Stimulated activated CD4-positive, alpha-beta T cell treated with anti-CD3 and anti-CD28 coated beads, Interleukin-12 subunit alpha, Interleukin-12 subunit beta, amount 100 ng/mL, for 4 hours (primary cell): Measurements from ENCODE around the gene TAF4.
"Not testable (repeated sequence)": the region's sequence is repeated elsewhere in the genome, so short reads cannot be mapped to it uniquely, and the experiment has no call there.

ENCODE experiments used
- DNase-seq: peaks from one replicate; pipeline ENCODE4 v3.0.0-alpha.2; 2020

Gene TAF4, protein sequence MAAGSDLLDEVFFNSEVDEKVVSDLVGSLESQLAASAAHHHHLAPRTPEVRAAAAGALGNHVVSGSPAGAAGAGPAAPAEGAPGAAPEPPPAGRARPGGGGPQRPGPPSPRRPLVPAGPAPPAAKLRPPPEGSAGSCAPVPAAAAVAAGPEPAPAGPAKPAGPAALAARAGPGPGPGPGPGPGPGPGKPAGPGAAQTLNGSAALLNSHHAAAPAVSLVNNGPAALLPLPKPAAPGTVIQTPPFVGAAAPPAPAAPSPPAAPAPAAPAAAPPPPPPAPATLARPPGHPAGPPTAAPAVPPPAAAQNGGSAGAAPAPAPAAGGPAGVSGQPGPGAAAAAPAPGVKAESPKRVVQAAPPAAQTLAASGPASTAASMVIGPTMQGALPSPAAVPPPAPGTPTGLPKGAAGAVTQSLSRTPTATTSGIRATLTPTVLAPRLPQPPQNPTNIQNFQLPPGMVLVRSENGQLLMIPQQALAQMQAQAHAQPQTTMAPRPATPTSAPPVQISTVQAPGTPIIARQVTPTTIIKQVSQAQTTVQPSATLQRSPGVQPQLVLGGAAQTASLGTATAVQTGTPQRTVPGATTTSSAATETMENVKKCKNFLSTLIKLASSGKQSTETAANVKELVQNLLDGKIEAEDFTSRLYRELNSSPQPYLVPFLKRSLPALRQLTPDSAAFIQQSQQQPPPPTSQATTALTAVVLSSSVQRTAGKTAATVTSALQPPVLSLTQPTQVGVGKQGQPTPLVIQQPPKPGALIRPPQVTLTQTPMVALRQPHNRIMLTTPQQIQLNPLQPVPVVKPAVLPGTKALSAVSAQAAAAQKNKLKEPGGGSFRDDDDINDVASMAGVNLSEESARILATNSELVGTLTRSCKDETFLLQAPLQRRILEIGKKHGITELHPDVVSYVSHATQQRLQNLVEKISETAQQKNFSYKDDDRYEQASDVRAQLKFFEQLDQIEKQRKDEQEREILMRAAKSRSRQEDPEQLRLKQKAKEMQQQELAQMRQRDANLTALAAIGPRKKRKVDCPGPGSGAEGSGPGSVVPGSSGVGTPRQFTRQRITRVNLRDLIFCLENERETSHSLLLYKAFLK

GRCh38 chr20:62065674-62066338, at the start of gene TAF4:
Gene TAF4 (minus strand): TSS chr20:62065881. CDS start chr20:62065810, 71 bp downstream.
- peak; percentile 75 for DNase-seq

- no peak for DNase-seq
Measured at GRCh38 chr20:62114894-62115293, 49.2 kb upstream of the TAF4 start.

DNA sequence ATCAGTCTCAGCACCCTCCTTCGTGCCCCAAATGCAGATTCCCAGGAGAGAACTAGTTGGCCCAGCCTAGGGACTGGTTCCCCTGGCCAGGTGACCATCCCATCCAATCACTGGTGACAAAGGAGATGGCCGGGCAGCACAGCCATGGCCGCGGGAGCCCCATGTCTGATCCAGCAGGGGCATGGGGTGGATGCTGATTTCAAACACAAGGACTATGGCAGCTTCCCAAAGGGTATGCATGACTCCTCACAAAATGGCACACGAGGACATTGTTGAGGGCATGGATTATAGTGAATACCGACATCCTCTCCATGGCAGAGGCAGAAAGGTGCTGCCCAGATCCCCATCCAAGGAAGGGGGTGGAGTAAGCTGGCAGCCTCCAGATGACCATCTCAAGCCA, 46.7 kb upstream of the TAF4 start:
- no peak for DNase-seq

DNA sequence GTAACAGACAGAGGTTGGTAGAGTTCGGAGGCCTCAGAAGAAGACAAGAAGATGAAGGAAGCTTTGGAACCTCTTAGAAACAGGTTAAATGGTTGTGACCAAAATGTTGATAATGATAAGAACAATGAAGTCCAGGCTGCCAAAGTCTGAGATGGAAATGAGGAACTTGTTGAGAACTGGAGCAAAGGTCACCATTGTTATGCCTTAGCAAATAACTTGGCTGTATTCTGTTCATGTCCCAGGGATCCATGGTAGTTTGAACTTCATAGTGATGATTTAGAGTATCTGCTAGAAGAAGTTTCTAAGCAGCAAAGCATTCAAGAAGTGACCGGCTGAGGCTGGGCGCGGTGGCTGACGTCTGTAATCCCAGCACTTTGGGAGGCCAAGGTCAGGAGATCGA, 45.5 kb upstream of the TAF4 start:
- no peak for DNase-seq

GRCh38 chr20:62105592-62105991, 39.9 kb upstream of the TAF4 start:
- DNase-seq = no peak

GRCh38 chr20:62104791-62105345, 39.2 kb upstream of the TAF4 start:
- no peak for DNase-seq

DNA sequence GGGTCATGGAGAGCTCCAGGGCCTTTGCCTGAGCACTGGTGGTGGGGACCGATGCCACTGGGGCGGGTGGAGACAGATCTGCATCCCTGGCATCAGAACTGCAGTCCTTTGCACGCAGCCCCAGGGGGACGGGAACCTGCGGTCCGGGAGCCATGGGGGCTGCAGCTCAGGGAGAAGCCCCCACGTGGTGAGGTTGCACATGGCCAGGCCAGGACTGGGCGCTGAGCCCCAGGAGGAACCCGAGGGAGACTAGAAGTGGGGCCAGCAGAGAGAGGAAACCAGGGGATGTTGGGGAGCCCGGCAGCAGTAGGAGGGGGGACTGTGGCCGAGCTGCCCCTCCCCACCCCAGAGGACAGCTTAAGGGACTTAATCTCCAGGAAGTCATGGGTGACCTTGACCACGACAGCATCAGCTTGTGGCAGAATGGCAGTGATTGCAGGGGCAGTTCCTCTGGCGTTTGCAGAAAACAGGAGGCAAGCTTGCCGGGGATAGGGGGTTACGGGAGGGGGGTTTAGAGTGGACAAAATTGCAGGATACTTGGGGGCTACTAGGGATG, 38.6 kb upstream of the TAF4 start:
- no peak for DNase-seq

DNA sequence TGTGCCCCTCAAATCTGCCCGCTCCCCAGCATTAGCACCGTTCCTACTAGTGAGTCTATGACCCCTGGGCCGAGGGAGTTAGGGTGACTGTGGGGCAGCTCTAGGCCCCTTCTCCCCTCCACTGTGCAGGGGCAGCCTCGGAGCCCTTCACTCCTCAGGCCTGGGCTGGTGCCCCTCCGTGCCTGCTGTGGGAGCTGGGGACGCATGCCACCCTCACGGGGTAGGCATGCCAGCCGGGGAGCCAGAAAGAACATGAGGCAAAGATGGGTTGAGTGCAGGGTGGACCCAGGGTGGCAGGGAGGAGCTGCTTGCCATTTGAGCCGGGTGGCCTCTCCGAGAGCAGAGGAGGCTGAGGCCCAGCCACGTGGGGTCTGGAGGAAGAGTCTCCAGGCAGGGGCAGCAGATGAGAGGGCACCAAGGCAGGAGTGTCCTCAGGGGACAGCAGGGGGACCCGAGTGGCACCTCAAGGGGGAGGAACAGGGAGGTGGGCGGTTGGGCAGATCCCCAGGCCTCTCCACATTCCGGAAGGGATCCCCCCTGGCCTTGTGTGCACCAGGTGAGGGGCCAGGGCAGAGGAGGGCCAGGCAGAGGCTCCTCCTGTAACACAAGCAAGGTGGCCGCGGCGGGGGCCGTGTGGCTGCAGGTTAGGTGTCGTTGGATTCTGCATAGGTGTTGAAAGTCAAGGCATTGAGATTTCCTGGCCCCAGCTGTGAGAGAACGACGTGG, 38.0 kb upstream of the TAF4 start:
- DNase-seq = no peak

DNA sequence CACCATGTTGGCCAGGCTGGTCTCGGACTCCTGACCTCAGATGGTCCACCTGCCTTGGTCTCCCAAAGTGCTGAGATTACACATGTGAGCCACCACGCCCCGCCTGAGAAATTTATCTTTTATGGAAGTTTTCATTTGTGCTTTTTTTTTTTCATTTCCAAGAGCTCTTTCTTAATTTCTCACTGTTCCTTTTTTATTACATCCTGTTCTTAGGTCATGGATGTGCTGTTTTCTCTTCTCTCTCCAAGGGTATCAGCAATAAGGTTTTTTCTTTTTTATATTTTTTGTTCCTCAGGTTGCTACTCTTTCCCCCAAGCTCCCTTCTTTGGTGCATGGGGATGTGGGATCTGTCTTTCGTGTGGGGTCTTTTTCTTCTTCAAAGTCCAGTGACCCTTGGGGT, 35.4 kb upstream of the TAF4 start:
- DNase-seq = no peak

DNA sequence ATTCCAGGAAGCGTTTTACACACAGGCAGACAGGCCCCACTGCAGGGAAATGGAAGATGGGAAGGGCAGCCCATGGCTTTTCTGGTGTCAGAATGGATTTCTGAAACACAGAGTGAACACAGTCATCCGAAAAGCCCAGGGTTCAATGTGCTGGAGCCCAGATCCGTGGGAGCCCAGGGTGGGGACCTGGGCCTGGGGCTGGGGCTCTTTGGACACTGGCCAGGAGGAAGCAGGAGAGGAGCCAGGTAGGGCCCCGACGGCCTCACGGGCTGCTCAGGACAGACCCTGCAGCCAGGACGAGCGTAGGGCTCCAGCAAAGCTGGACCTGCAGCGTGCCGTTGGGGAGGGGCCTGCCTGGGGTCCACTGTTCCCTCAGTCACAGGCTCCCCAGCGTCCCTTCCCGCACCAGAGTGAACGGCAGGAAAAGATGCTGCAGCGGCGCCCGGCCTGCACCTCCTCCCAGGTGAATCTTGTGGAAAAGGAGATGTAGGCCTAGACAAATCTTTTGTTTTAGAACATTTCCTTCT, 32.3 kb upstream of the TAF4 start:
- DNase-seq = no peak

DNA sequence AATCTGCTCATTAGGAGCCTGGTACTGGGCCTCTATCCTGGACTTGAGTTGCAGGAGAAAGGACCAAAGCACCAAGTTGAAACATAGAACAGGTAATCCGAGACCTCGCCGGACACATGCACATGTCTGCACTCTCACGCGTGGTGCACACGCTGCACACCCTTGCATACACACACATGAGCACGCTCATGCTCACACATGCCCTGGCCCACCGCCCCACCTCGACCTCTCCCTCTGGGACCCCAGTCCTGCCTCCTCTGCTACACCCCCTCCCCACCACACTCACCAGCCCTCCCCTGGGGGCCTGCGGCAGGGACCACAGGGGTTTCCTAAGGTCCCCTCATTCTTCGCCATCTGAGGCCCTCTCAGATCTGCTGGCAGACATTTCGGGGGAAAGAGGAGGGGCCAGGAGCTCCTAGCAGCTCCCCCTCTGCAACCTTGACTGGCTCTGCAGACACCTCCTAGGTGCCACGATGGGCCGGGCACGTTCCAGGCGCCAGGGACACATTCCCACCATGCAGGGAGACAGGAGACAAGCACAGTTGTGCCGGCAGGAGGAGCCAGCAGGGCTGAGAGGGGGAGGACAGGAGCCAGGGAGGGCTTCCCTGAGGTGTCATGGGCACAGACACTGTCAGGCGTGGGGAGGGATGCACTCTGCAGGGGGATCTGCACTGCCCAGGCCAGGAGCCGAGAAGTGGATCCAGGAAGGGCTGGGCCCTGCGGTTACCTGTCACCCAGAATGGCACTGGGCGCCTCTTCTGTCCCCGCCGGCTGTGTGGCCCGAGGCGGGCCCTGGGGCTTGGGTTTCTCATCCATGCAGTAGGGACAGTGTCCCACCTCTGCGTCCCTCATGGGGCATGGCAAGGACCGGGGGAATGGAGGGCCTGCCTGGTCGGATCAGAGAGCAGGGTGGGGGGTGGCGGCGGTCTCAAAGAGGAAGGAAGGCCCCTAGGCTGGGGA, 31.0 kb upstream of the TAF4 start:
- DNase-seq = no peak

DNA sequence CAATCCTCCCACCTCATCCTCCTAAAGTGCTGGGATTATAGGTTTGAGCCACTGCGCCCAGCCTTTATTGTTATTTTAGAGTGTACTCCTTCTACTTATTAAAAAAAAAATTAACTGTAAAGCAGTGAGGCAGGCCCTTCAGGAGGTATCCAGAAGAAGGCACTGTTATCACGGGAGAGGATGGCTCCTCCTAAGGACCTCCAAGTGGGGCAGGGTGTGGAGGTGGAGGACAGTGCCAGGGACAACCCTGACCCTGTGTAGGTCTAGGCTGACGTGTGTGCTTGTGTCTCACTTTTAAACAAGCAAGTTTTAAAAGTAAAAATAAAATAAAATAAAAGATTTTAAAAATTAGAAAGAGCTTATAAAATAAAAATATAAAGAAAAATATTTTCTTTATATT, 23.7 kb upstream of the TAF4 start:
- DNase-seq = no peak

DNA sequence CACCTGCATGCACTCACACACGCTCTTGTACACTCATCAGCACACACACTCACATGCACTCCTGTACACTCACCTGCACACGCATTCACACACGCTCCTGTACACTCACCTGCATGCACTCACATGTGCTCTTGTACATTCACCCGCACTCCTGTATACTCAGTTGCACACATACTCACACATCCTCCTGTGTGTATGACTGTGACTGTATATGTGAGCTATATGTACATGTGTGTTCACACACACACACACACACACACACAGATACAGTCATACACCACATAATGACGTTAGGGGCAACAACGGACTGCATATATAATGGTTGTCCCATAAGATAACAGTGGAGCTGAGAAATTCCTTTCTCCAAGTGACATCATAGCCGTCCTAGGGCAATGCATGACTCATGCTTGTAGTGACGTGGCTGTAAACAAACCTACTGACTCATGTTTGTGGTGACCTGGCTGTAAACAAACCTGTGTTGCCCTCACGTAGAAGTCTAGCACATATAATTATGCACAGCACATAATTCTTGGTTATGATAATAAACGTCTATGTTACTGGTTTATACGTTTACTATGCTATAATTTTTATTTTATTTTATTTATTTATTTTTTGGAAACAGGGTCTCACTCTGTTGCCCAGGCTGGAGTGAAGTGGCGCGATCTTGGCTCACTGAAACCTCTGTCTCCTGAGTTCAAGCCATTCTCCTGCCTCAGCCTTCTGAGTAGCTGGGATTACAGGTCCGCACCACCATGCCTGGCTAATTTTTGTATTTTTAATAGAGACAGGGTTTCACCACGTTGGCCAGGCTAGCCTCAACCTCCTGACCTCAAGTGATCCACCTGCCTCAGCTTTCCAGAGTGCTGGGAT, 22.8 kb upstream of the TAF4 start:
- no peak for DNase-seq

DNA sequence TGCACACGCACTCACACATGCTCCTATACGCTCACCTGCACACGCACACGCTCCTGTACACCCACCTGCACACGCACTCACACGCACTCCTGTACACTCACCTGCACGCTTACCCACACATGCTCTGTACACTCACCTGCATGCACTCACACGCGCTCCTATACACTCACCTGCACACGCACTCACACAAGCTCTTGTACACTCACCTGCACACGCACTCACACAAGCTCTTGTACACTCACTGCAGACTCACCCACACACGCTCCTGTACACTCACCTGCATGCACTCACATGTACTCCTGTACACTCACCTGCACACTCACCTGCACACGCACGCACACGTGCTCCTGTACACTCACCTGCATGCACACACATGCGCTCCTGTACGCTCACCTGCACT, 22.0 kb upstream of the TAF4 start:
- DNase-seq = no peak

DNA sequence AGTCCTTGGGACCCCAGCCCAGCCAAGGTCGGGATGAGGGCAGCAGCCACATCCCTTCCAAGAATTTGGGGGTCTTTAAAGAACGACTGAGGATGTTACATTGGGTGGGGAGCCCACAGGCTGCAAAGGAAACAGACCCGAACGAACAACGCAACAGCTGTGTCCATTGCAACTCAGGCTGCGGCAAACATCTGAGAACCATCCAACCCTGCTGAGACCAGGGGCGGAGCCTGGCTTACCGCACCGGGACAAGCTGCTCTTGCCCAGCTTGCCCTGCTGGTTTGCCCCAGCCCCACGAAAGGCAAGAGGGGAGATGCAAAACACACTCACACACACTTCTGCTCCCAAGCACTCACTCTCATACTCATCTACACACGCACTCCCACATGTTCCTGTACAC, 21.5 kb upstream of the TAF4 start:
- DNase-seq = no peak

GRCh38 chr20:62085206-62085605, 19.5 kb upstream of the TAF4 start:
- no peak for DNase-seq

- not testable (repeated sequence) for DNase-seq
Measured at GRCh38 chr20:62084224-62084623, 18.5 kb upstream of the TAF4 start.

- no peak for DNase-seq
Measured at GRCh38 chr20:62083312-62083711, 17.6 kb upstream of the TAF4 start.
